Sigmoid colon (tissue), 7 donors: ENCODE measurements around the gene HERC4. TPM values are rescaled to one million over a fixed set of nuclear protein-coding genes. Genes with fewer than 3 reads are reported as not detected.

Source experiments
- DNase-seq: peaks from one replicate; pipeline ENCODE4 v3.0.0-alpha.2; 2019
- H3K27ac ChIP-seq, 4 donors: fragments of 200-600 bp; sonication (generic); one replicate each; pipeline ENCODE4 v1.5.1; 2016 to 2019; ENCODE audit warnings: mild to moderate bottlenecking in 1 of 4
- H3K27me3 ChIP-seq, 3 donors: fragments of 200-600 bp; sonication (generic); one replicate each; pipeline ENCODE4 v1.5.1; 2019; ENCODE audit warnings: mild to moderate bottlenecking in 1 of 3
- H3K36me3 ChIP-seq, 4 donors: fragments of 200-600 bp; sonication (generic); one replicate each; pipeline ENCODE4 v1.5.1; 2016 to 2019
- H3K4me1 ChIP-seq, 4 donors: fragments of 200-600 bp; sonication (generic); one replicate each; pipeline ENCODE4 v1.5.1; 2017 to 2019
- H3K4me3 ChIP-seq, 4 donors: fragments of 200-600 bp; sonication (generic); one replicate each; pipeline ENCODE4 v1.5.1; 2017 to 2019; ENCODE audit warnings: mild to moderate bottlenecking in 2 of 4, moderate library complexity in 1 of 4
- H3K9me3 ChIP-seq, 4 donors: fragments of 200-600 bp in 3 of 4; sonication (generic) in 3 of 4; one replicate each; pipeline versions ENCODE4 v1.5.1 to v1.6.1; 2013 to 2019
- CTCF ChIP-seq, 4 experiments: fragments of 450-650 bp in 3 of 4; fragments of 200-600 bp in 1 of 4; IDR thresholded peaks; one replicate each; pipeline ENCODE4 v1.5.1; 2016 to 2019; ENCODE audit warnings: antibody characterized with exemption in 4 of 4, mild to moderate bottlenecking in 3 of 4, moderate library complexity in 2 of 4
- EP300 ChIP-seq, 4 donors: sonication (generic); formaldehyde crosslinking; IDR thresholded peaks; one replicate each; pipeline ENCODE4 v1.6.1; 2017; ENCODE audit warnings: antibody characterized with exemption in 4 of 4
- POLR2A ChIP-seq, 2 donors: fragments of 450-650 bp; IDR thresholded peaks; one replicate each; pipeline ENCODE4 v1.6.1; 2016; ENCODE audit warnings: antibody characterized with exemption in 2 of 2, mild to moderate bottlenecking in 2 of 2, moderate library complexity in 2 of 2
- POLR2AphosphoS5 ChIP-seq, 4 donors: sonication (generic); formaldehyde crosslinking; IDR thresholded peaks; one replicate each; pipeline ENCODE4 v1.6.1; 2017; ENCODE audit warnings: antibody characterized with exemption in 4 of 4
- WGBS, 2 donors: extraction: QIAGEN DNeasy Blood & Tissue Kit; methylation state at CpG; one replicate each; pipeline ENCODE4 v1.1.7; 2013; 5-methylcytosine and 5-hydroxymethylcytosine counted together
- intact Hi-C: fragments of 100-400 bp; cut with DNase I; formaldehyde crosslinking; loops from one replicate; pipeline ENCODE4 v1.15.1; 2023
- polyA plus RNA-seq, 3 donors: library from polyadenylated mRNA; stranded (reverse); fragments of 200-250 nt; gene quantifications; one replicate each; pipeline ENCODE4 v1.2.3, GENCODE V29; 2013
- total RNA-seq, 4 donors: library from RNA; depleted of rRNA; stranded (reverse); fragments of >200 nt; gene quantifications; one replicate each; pipeline ENCODE4 v1.1.0, GENCODE V29; 2016
- donor health status: healthy with polysubstance abuse.
- donor health status: Bipolar disorder and iron deficiency.
- donor health status: healthy.

HERC4 gene
- total and polyA plus RNA-seq, 7 donors, result 15.0 to 54.3 (median 49.2) TPM

- 77 to 84% methylated on average over 4 of the region's 4 CpGs for WGBS, 2 donors
- Histone ChIP-seq H3K27ac (no peak overlapping the region), H3K9me3 (no peaks in the 10 kb centered on the region), H3K4me3 (no peak overlapping the region), H3K36me3 (no peaks in the 10 kb centered on the region), H3K27me3 (no peaks in the 10 kb centered on the region), H3K4me1 (no peaks in the 10 kb centered on the region)
- intact Hi-C loops, result no loop called here
- DNase-seq, result no peak
- TF ChIP-seq POLR2A (IDR thresholded peaks at IDR 0.05) (no peak), POLR2AphosphoS5 (IDR thresholded peaks at IDR 0.05) (no peak), CTCF (IDR thresholded peaks at IDR 0.05) (no peak), EP300 (IDR thresholded peaks at IDR 0.05) (no peak)
Observed at GRCh38 chr10:68103261-68103878, 28.3 kb upstream of the HERC4 start.

- H3K4me1 ChIP-seq, result peaks cover 0 to 7% (median 3%) of the 10 kb centered on the region in 4 donors
- no peaks in the 10 kb centered on the region for H3K9me3 ChIP-seq
- WGBS, 2 donors, result 90 to 93% methylated on average over 2 of the region's 2 CpGs
- no peaks in the 10 kb centered on the region for H3K27me3 ChIP-seq
- H3K4me3 ChIP-seq, result no peak overlapping the region
- intact Hi-C loops, result no loop called here
- TF ChIP-seq POLR2A (IDR thresholded peaks at IDR 0.05) (no peak), POLR2AphosphoS5 (IDR thresholded peaks at IDR 0.05) (no peak), EP300 (IDR thresholded peaks at IDR 0.05) (no peak), CTCF (IDR thresholded peaks at IDR 0.05) (no peak)
- no peak overlapping the region for H3K27ac ChIP-seq
- H3K36me3 ChIP-seq, result no peaks in the 10 kb centered on the region
- DNase-seq, result no peak
Observed at GRCh38 chr10:68101066-68101465, 26.0 kb upstream of the HERC4 start.

- Histone ChIP-seq H3K9me3 (no peaks in the 10 kb centered on the region), H3K4me1 (peaks cover 0 to 14% (median 3%) of the 10 kb centered on the region in 4 donors), H3K27me3 (no peaks in the 10 kb centered on the region), H3K4me3 (no peak overlapping the region), H3K36me3 (no peaks in the 10 kb centered on the region), H3K27ac (no peak overlapping the region)
- 96 to 98% methylated on average over 3 of the region's 3 CpGs for WGBS, 2 donors
- TF ChIP-seq POLR2A (IDR thresholded peaks at IDR 0.05) (no peak), POLR2AphosphoS5 (IDR thresholded peaks at IDR 0.05) (no peak), CTCF (IDR thresholded peaks at IDR 0.05) (no peak), EP300 (IDR thresholded peaks at IDR 0.05) (no peak)
- no peak for DNase-seq
- intact Hi-C loops, result no loop called here
Observed at GRCh38 chr10:68099736-68100135, 24.7 kb upstream of the HERC4 start.

GRCh38 chr10:68096913-68097516 is 21.9 kb upstream of the HERC4 start:
- no peak overlapping the region for H3K4me3 ChIP-seq
- DNase-seq, result no peak
- peaks cover 0 to 14% (median 3%) of the 10 kb centered on the region in 4 donors for H3K4me1 ChIP-seq
- H3K27ac ChIP-seq, result no peak overlapping the region
- intact Hi-C loops, result no loop called here
- TF ChIP-seq POLR2AphosphoS5 (IDR thresholded peaks at IDR 0.05) (no peak), CTCF (IDR thresholded peaks at IDR 0.05) (no peak), POLR2A (IDR thresholded peaks at IDR 0.05) (no peak)
- H3K36me3 ChIP-seq, result no peaks in the 10 kb centered on the region
- 42 to 67% methylated on average over 4 of the region's 4 CpGs for WGBS, 2 donors
- H3K27me3 ChIP-seq, result no peaks in the 10 kb centered on the region
- no peaks in the 10 kb centered on the region for H3K9me3 ChIP-seq
